ENCODE measurements around the gene C1orf141.

- TF ChIP-seq POLR2A (IDR thresholded peaks at IDR 0.05) (no peak), CTCF (IDR thresholded peaks at IDR 0.05) (no peak), EP300 (IDR thresholded peaks at IDR 0.05; ENCODE audit: low read depth) (no peak)
Observed at GRCh38 chr1:67173988-67174387, 39.2 kb upstream of the C1orf141 start.

All from transverse colon (tissue), 3 donors.